Measurements from ENCODE around the gene HIBCH. TPM values are rescaled to one million over a fixed set of nuclear protein-coding genes. Genes with fewer than 3 reads are reported as not detected.

Gene HIBCH
- total RNA-seq, 1 experiment from 2014 or later = 24.7 TPM

DNA sequence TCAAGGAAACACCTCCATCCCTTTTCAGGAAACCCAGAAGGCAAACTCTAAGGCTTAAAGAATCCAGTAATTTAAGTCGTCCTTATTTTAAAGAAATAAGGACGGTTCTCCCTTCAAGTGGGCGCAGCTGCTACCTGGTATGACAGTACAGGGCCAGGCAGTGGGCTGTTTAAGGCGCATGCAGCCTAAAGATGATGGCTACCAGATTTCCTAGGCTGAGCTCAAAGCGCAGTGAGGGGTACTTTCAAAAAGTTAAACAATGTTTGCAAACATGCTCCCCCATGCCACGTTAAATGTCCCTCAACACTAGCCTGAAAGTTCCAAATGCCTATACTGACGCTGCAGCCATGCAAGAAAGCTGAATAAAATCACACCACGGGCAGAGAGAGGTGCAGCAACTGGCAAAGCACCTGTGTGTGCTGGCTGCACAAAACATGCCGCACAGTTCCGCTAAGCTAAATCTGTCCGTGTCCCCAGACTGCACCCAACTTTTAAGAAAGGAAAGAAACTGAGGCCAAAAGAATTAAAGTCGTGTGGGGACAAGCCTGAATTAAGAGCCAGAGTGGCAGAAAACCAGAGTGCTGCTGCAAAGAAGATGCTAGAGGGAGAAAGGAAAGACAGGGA, 583 bp downstream of the HIBCH start:
- ATAC-seq = peak; percentile 5; the same call in 1 of the 2 replicates
- RAD21 ChIA-PET (ENCODE audit: low non-redundant PET in 1 of 2, low total read pairs in 2 of 2, uncharacterized antibody in 2 of 2, unreplicated experiment in 2 of 2) = interaction anchor here (0.6 to 0.8 kb wide), 2 partner anchors 650 to 1626 kb away, joined by 3 to 8 read pairs; no protein-coding TSS in a partner anchor
- intact Hi-C loops (cut with micrococcal nuclease) = loop anchor here (10.0 kb wide), 2 partner anchors 524 to 654 kb away; partner anchors contain the start of gene ASNSD1
- H3K4me2 ChIP-seq (ENCODE audit: low read length) = peak overlapping the region; percentile 86
- H3K9ac ChIP-seq (ENCODE audit: low read length) = peak overlapping the region; percentile 71
- peaks cover 34% of the 10 kb centered on the region for H3K79me2 ChIP-seq (ENCODE audit: insufficient read depth, low read length)
- CTCF ChIA-PET = interaction anchor here (0.8 to 2.5 kb wide), 6 partner anchors 10 to 230 kb away, joined by 3 to 17 read pairs (median 5); no protein-coding TSS in a partner anchor
- no peaks in the 10 kb centered on the region for H4K20me1 ChIP-seq (ENCODE audit: insufficient read depth)
- H3K4me3 ChIP-seq (replicated peaks in 1 of 2; ENCODE audit: low read depth in 1 of 2, low read length in 2 of 2) = peak overlapping the region; percentile 85 to 89
- POLR2A ChIA-PET = interaction anchor here (1.1 to 1.4 kb wide), 2 partner anchors 12 to 25 kb away, joined by 5 to 6 read pairs; partner anchors contain the start of gene INPP1
- BruUV-seq (replicated peaks) = TSS peak; percentile 47
- peak overlapping the region; percentile 50 for H3K27ac ChIP-seq (ENCODE audit: low read depth, low read length)
- no peaks in the 10 kb centered on the region for H3K36me3 ChIP-seq (ENCODE audit: control insufficient read depth in 1 of 2, insufficient read depth in 2 of 2, low read length in 2 of 2)
- H2AFZ ChIP-seq (ENCODE audit: low read depth, low read length, poor library complexity, severe bottlenecking) = no peak overlapping the region
- no peaks in the 10 kb centered on the region for H3K9me3 ChIP-seq (ENCODE audit: control insufficient read depth in 1 of 2, insufficient read depth in 1 of 2, low read depth in 1 of 2, low read length in 2 of 2)
- no peak for DNase-seq (ENCODE audit: low read depth, low spot score)
- TF ChIP-seq, protein P1, sequence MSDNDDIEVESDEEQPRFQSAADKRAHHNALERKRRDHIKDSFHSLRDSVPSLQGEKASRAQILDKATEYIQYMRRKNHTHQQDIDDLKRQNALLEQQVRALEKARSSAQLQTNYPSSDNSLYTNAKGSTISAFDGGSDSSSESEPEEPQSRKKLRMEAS (IDR thresholded peaks at IDR 0.05) = no peak; the same call in 1 of the 2 replicates
- TF ChIP-seq ELF1 (IDR thresholded peaks at IDR 0.05; ENCODE audit: borderline replicate concordance, low read depth) (no peak), SIN3A (IDR thresholded peaks at IDR 0.05; ENCODE audit: low read depth) (no peak), ZFX (IDR thresholded peaks at IDR 0.05) (no peak), CBX3 (IDR thresholded peaks at IDR 0.05; ENCODE audit: low read depth) (no peak), POLR2A (IDR thresholded peaks at IDR 0.05; ENCODE audit: borderline replicate concordance, extremely low read depth, insufficient read depth, insufficient read length) (no peak)
- TF ChIP-seq, protein P2, sequence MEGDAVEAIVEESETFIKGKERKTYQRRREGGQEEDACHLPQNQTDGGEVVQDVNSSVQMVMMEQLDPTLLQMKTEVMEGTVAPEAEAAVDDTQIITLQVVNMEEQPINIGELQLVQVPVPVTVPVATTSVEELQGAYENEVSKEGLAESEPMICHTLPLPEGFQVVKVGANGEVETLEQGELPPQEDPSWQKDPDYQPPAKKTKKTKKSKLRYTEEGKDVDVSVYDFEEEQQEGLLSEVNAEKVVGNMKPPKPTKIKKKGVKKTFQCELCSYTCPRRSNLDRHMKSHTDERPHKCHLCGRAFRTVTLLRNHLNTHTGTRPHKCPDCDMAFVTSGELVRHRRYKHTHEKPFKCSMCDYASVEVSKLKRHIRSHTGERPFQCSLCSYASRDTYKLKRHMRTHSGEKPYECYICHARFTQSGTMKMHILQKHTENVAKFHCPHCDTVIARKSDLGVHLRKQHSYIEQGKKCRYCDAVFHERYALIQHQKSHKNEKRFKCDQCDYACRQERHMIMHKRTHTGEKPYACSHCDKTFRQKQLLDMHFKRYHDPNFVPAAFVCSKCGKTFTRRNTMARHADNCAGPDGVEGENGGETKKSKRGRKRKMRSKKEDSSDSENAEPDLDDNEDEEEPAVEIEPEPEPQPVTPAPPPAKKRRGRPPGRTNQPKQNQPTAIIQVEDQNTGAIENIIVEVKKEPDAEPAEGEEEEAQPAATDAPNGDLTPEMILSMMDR (IDR thresholded peaks at IDR 0.05 in 2 of 3, conservative IDR thresholded peaks at IDR 0.05 in 1 of 3; ENCODE audit: borderline replicate concordance in 1 of 3, insufficient read depth in 1 of 3, low read depth in 2 of 3, low read length in 2 of 3) = no peak
- no peaks in the 10 kb centered on the region for H3K9me2 ChIP-seq (ENCODE audit: insufficient read depth)
- H3K4me1 ChIP-seq (ENCODE audit: control insufficient read depth in 1 of 2, insufficient read depth in 2 of 2, low read length in 2 of 2) = peaks cover 6 to 16% of the 10 kb centered on the region in 2 experiments; a peak in 3 of 4 replicates
- H3K27me3 ChIP-seq (ENCODE audit: insufficient read depth, low read length) = no peaks in the 10 kb centered on the region

Measured in HCT116 (cell line).